Heart right ventricle (tissue), 16 donors: ENCODE results near the gene RFC2. TPM values are rescaled to one million over a fixed set of nuclear protein-coding genes. Genes with fewer than 3 reads are reported as not detected.

Experiments
- ATAC-seq, 8 donors: fragments of 200-7000 bp; cut with Tn5 transposase; one replicate each; pipeline ENCODE4 v1.9.1; 2020; ENCODE audit warnings: mild to moderate bottlenecking in 8 of 8, moderate library complexity in 8 of 8, moderate number of reproducible peaks in 1 of 8
- DNase-seq, 2 donors: peaks; one replicate each; pipeline ENCODE4 v3.0.0-alpha.2; 2020
- H3K27ac ChIP-seq, 10 donors: fragments of 200-600 bp; sonication (generic) in 2 of 10; one replicate each; pipeline versions ENCODE4 v1.5.0 to v1.8.0; 2020 to 2022; ENCODE audit warnings: mild to moderate bottlenecking in 3 of 10
- H3K27me3 ChIP-seq, 7 donors: fragments of 200-600 bp; one replicate each; pipeline ENCODE4 v1.8.0; 2021 to 2022; ENCODE audit warnings: mild to moderate bottlenecking in 2 of 7
- H3K36me3 ChIP-seq, 9 donors: fragments of 200-600 bp; sonication (generic) in 1 of 9; one replicate each; pipeline versions ENCODE4 v1.5.0 to v1.8.0; 2020 to 2022; ENCODE audit warnings: mild to moderate bottlenecking in 2 of 9
- H3K4me1 ChIP-seq, 9 donors: fragments of 200-600 bp; sonication (generic) in 1 of 9; one replicate each; pipeline versions ENCODE4 v1.5.0 to v1.8.0; 2020 to 2022; ENCODE audit warnings: mild to moderate bottlenecking in 4 of 9
- H3K4me3 ChIP-seq, 10 donors: fragments of 200-600 bp; sonication (generic) in 2 of 10; one replicate each; pipeline versions ENCODE4 v1.5.0 to v1.8.0; 2020 to 2022; ENCODE audit warnings: mild to moderate bottlenecking in 7 of 10, moderate library complexity in 2 of 10
- H3K9me3 ChIP-seq, 11 donors: fragments of 200-600 bp in 10 of 11; sonication (generic) in 2 of 11; one replicate each; pipeline versions ENCODE4 v1.5.0 to v1.8.0; 2013 to 2022; ENCODE audit warnings: mild to moderate bottlenecking in 2 of 11, control low read depth in 1 of 11, moderate library complexity in 1 of 11
- CTCF ChIP-seq, 9 donors: fragments of 200-600 bp; sonication (generic) in 2 of 9; IDR thresholded peaks; one replicate each; pipeline versions ENCODE4 v1.5.0 to v1.8.0; 2021 to 2022; ENCODE audit warnings: antibody characterized with exemption in 9 of 9, mild to moderate bottlenecking in 5 of 9, moderate library complexity in 1 of 9
- WGBS, 2 donors: extraction: QIAGEN DNeasy Blood & Tissue Kit; methylation state at CpG; one replicate each; pipeline ENCODE4 v1.1.7; 2013; ENCODE audit warnings: inconsistent platforms in 1 of 2; 5-methylcytosine and 5-hydroxymethylcytosine counted together
- intact Hi-C, 10 donors: fragments of 100-400 bp; cut with DNase I; formaldehyde crosslinking; loops; one replicate each; pipeline versions ENCODE4 v1.11.1 to v1.14.2; 2022
- polyA plus RNA-seq, 2 donors: library from polyadenylated mRNA; stranded (reverse); fragments of 200-250 nt; gene quantifications; one replicate each; pipeline ENCODE4 v1.2.3, GENCODE V29; 2013
- total RNA-seq, 10 donors: library from RNA; stranded (reverse); fragmentation: NEBNext Ultra II Directional in 3 of 10; extraction: Animal tissue kit (Norgen Biotek cat#: 25700) in 3 of 10; gene quantifications; one replicate each; pipeline versions ENCODE4 v1.2.1 to v1.2.4, GENCODE V29; 2021 to 2023
- donor health status: Arrhythmogenic right ventricular cardiomyopathy.
- donor health status: ischemic (EF 13 %, LVEDD 7.1; RV severe dilation, severe dysfunction).
- donor health status: healthy with polysubstance abuse.
- donor health status: DM: no; HTN: yes; CAD: no.
- donor health status: DM: no; HTN: no; CAD: no.
- donor health status: ischemic (EF 25% LVEDD 6.9; RV normal size, moderate dysfunction).
- donor health status: ischemic (EF 25% LVEDD 5.7; RV mildly dilated, moderate dysfunction).
- donor health status: healthy.
- donor health status: DM: yes; HTN: yes; CAD: no.
- donor health status: Ischemic cardiomyopathy.
- donor health status: ischemic (EF 35%, LVEDD 5.7; RV mildly dilated, moderate dysfunction).
- donor health status: nonischemic (EF 11% LVEDD 7.7; RV severe dilation, severe dysfunction).
- donor health status: DM: yes; HTN: yes; CAD: no.
- donor health status: PGD.
- donor health status: ischemic (EF 29% LVEDD 5.4; RV normal size, mild dysfunction).
- donor health status: nonischemic (EF 23%, LVEDD 6.1; RV moderate dilation, normal function).

The RFC2 gene
- total and polyA plus RNA-seq, 12 donors = 7.0 to 18.5 (median 10.7) TPM

GRCh38 chr7:74224511-74224832 is 29.7 kb downstream of the RFC2 start:
- peaks cover 0 to 26% (median 0%) of the 10 kb centered on the region in 9 donors for H3K4me1 ChIP-seq
- TF ChIP-seq CTCF (IDR thresholded peaks at IDR 0.05) = no peak
- H3K27me3 ChIP-seq = no peaks in the 10 kb centered on the region
- H3K36me3 ChIP-seq = peaks cover 0 to 51% (median 0%) of the 10 kb centered on the region in 9 donors
- no peaks in the 10 kb centered on the region for H3K9me3 ChIP-seq
- no peak for ATAC-seq
- no peak overlapping the region for H3K4me3 ChIP-seq
- intact Hi-C loops = no loop called here
- no peak overlapping the region for H3K27ac ChIP-seq
- DNase-seq = no peak
- 95 to 96% methylated on average over 12 of the region's 12 CpGs for WGBS, 2 donors

DNA sequence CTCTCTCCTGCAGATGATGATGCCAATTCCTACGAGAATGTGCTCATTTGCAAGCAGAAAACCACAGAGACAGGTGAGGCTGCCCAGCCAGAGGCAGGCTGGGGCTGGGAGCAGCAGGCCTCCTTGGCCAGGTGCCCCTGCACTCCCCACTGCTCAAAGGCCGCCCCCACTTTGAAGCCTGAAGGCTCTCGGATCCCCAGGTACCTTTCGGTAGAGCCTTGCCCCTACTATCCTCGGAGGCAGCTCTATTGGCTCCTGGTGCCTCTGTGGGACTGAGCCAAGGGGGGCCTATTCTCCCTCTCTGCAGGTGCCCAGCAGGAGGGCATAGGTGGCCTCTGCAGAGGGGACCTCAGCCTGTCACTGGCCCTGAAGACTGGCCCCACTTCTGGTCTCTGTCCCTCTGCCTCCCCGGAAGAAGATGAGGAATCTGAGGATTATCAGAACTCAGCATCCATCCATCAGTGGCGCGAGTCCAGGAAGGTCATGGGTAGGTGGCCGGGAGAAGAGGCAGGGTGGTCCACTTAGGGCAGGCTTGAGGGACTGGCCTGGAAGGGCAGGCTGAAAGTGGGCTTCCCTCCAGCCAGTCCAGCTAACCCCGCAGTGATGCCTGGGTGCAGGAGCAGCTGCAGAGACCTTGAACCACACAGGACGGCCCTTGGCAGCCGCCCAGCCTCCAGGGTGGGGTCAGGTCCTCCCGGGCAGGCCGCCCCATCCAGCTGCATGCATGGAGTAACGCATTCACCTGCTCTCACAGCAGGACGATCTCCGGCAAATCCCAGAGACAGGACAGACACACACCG is 30.3 kb downstream of the RFC2 start:
- no peak for DNase-seq

GRCh38 chr7:74222851-74223710 is 31.1 kb downstream of the RFC2 start:
- ATAC-seq (no peak), DNase-seq (no peak)
- H3K27me3 ChIP-seq = no peaks in the 10 kb centered on the region
- TF ChIP-seq CTCF (IDR thresholded peaks at IDR 0.05) = no peak
- no peak overlapping the region for H3K4me3 ChIP-seq
- intact Hi-C loops = no loop called here
- 85 to 88% methylated on average over 17 of the region's 17 CpGs for WGBS, 2 donors
- H3K4me1 ChIP-seq = peaks cover 0 to 23% (median 0%) of the 10 kb centered on the region in 9 donors
- H3K9me3 ChIP-seq = no peaks in the 10 kb centered on the region
- no peak overlapping the region for H3K27ac ChIP-seq
- peaks cover 0 to 42% (median 0%) of the 10 kb centered on the region in 9 donors for H3K36me3 ChIP-seq

More for the DNA sequence above, 30.3 kb downstream of the RFC2 start:
- Histone ChIP-seq H3K9me3 (no peaks in the 10 kb centered on the region), H3K36me3 (peaks cover 0 to 46% (median 0%) of the 10 kb centered on the region in 9 donors), H3K4me3 (no peak overlapping the region), H3K27me3 (no peaks in the 10 kb centered on the region), H3K27ac (no peak overlapping the region), H3K4me1 (peaks cover 0 to 20% (median 0%) of the 10 kb centered on the region in 9 donors)
- ATAC-seq = no peak
- TF ChIP-seq CTCF (IDR thresholded peaks at IDR 0.05) = no peak
- 71 to 74% methylated on average over 18 of the region's 18 CpGs for WGBS, 2 donors
- intact Hi-C loops = no loop called here

DNA sequence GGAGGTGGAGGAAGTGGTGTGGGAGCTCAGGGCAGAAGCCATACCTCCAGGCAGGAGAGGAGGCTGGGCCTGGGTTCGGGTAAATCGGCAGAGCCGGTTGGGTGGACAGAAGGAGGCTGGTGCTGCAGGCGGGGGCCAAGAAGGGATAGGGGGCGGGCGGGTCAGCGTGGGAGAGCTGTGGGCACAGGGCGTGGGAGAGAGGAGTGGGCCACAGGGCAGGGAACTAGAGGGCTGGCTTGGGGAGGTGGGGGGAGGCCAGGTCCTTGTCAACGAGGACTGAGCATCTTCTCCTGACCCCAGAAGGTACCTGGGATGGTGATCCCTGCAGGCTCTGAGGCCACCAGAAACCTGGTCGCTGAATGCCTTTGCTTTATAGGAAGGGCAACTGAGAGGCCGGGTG is 32.5 kb downstream of the RFC2 start:
- Histone ChIP-seq H3K4me3 (no peak overlapping the region), H3K9me3 (no peaks in the 10 kb centered on the region), H3K27ac (no peak overlapping the region), H3K27me3 (no peaks in the 10 kb centered on the region), H3K4me1 (peaks cover 0 to 27% (median 0%) of the 10 kb centered on the region in 9 donors), H3K36me3 (peaks cover 0 to 34% (median 0%) of the 10 kb centered on the region in 9 donors)
- WGBS, 2 donors = 90 to 96% methylated on average over 11 of the region's 11 CpGs
- no peak for TF ChIP-seq CTCF (IDR thresholded peaks at IDR 0.05)
- intact Hi-C loops = no loop called here
- no peak for ATAC-seq
- no peak for DNase-seq
